HepG2 (cell line): ENCODE data around the gene NUP93. TPM values are rescaled to one million over a fixed set of nuclear protein-coding genes. Genes with fewer than 3 reads are reported as not detected.
A peak's percentile ranks its signal among the peaks of the same experiment; 100 is the strongest.

Experiments used
- LCORL ChIP-seq, 2 experiments: fragments of 450-650 bp in 1 of 2; sonication (generic) in 1 of 2; formaldehyde crosslinking in 1 of 2; IDR thresholded peaks; 2 replicates each; pipeline versions ENCODE4 v1.5.0 to v1.6.1; 2017 to 2020; ENCODE audit warnings: antibody characterized with exemption in 1 of 2, missing genetic modification reagents in 1 of 2
- NFATC3 ChIP-seq: sonication (generic); formaldehyde crosslinking; IDR thresholded peaks from 2 replicates; pipeline ENCODE4 v1.5.1; 2020; ENCODE audit warnings: mild to moderate bottlenecking, missing genetic modification reagents
- RFXANK ChIP-seq: IDR thresholded peaks from 2 replicates; pipeline ENCODE4 v1.6.1; 2016
- STAG1 ChIP-seq: sonication (generic); formaldehyde crosslinking; IDR thresholded peaks from 2 replicates; pipeline ENCODE4 v1.4.0; 2020; ENCODE audit warnings: missing genetic modification reagents
- ZNF660 ChIP-seq: sonication (generic); formaldehyde crosslinking; IDR thresholded peaks from 2 replicates; pipeline ENCODE4 v1.5.1; 2020; ENCODE audit warnings: mild to moderate bottlenecking, low read depth, missing genetic modification reagents, borderline replicate concordance
- ZSCAN12 ChIP-seq: sonication (generic); formaldehyde crosslinking; IDR thresholded peaks from 2 replicates; pipeline ENCODE4 v1.9.0; 2021; ENCODE audit warnings: mild to moderate bottlenecking, missing genetic modification reagents
- polyA plus RNA-seq, 8 experiments: library from polyadenylated mRNA; depleted of rRNA in 3 of 8; stranded (reverse) in 7 of 8; unstranded in 1 of 8; fragments of >200 nt; fragmentation: Illumina TruSeq in 4 of 8; extraction: Trizol in 4 of 8; gene quantifications; 2 replicates each; pipeline versions ENCODE4 v1.2.1 to v1.2.3, GENCODE V29; 2011 to 2016; ENCODE audit warnings: low read depth in 4 of 8, missing spikeins in 1 of 8, mixed read lengths in 1 of 8; ENCODE audit not compliant: insufficient read depth in 1 of 8
- total RNA-seq, 5 experiments: library from RNA; depleted of rRNA; stranded (reverse); fragments of >200 nt; fragmentation: Illumina TruSeq; extraction: Trizol; gene quantifications; 2 replicates each; pipeline ENCODE4 v1.2.3, GENCODE V29; 2016; ENCODE audit warnings: low read depth in 1 of 5
- TF ChIP-seq, protein P1 (sequence below): IDR thresholded peaks from 2 replicates; pipeline ENCODE4 v1.6.1; 2016; ENCODE audit warnings: low read depth, control low read depth
- TF ChIP-seq, protein P2 (sequence below): sonication (generic); formaldehyde crosslinking; IDR thresholded peaks from 2 replicates; pipeline ENCODE4 v1.4.0; 2020; ENCODE audit warnings: mild to moderate bottlenecking, missing genetic modification reagents
- TF ChIP-seq, protein P3 (sequence below): sonication (generic); formaldehyde crosslinking; conservative IDR thresholded peaks from 2 replicates; pipeline ENCODE4 v1.4.0; 2020; ENCODE audit warnings: missing genetic modification reagents
- TF ChIP-seq, protein P4 (sequence below): sonication (generic); formaldehyde crosslinking; IDR thresholded peaks from 2 replicates; pipeline ENCODE4 v1.4.0; 2020; ENCODE audit warnings: missing genetic modification reagents; ENCODE audit errors: not compliant biosample characterization
- TF ChIP-seq, protein P5 (sequence below): sonication (generic); formaldehyde crosslinking; IDR thresholded peaks from 2 replicates; pipeline ENCODE4 v1.4.0; 2020; ENCODE audit warnings: missing genetic modification reagents, borderline replicate concordance

NUP93 gene
- total and polyA plus RNA-seq, 2 of the 13 experiments (the other 11 are each of a cell fraction or from before 2014, with no cell fraction given), result 58.5 to 140 TPM

DNA sequence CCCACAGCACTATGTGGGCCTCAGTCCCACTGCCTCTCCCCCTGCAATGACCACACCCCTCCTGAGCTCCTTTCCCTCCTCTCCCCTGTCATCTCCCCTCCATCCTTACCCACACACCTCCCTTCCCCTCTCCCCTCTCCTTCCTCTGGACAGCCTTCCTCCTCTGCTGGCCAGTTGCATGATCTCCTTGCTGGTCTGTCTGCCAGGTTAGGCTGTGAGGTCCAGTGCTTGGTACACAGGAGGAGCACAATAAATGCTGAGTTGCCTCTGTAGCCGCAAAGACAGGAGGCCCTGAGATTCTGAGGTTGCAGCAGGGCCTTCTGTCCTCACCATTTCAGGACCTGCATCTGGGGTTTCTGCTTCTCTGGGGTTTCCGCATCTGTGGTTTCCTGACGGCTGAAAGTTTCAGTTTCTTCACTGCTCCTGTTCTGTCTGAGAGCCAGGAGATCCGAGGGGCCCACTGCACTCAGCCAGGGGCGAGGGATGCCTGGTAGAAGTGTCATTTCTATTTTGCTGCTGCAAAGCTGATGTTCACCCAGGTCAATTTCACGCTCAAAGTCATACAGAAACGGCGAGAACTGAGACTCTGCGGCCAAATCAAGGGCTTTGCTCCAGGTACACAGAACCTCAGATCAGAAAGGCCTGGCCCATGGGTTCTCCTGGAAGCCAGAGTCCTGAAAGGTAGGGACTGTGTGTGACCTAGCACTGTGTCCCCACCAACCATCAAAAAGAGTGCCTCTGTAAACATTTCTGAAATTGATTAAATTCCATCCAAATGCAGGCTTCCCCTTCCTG, 130.5 kb downstream of the NUP93 start (continued):
- TF ChIP-seq, protein P1, sequence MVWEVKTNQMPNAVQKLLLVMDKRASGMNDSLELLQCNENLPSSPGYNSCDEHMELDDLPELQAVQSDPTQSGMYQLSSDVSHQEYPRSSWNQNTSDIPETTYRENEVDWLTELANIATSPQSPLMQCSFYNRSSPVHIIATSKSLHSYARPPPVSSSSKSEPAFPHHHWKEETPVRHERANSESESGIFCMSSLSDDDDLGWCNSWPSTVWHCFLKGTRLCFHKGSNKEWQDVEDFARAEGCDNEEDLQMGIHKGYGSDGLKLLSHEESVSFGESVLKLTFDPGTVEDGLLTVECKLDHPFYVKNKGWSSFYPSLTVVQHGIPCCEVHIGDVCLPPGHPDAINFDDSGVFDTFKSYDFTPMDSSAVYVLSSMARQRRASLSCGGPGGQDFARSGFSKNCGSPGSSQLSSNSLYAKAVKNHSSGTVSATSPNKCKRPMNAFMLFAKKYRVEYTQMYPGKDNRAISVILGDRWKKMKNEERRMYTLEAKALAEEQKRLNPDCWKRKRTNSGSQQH, result no peak
- TF ChIP-seq NFATC3 (CRISPR knock-in tag) (no peak), ZSCAN12 (CRISPR knock-in tag) (peak; percentile 75; the same call in 1 of the 2 replicates), RFXANK (CRISPR knock-in tag) (no peak), STAG1 (peak; percentile 12; the same call in 1 of the 2 replicates), LCORL (IDR thresholded peaks at IDR 0.05) (no peak), LCORL (CRISPR knock-in tag; IDR thresholded peaks at IDR 0.05) (peak; percentile 85), ZNF660 (no peak)
- TF ChIP-seq, protein P2, sequence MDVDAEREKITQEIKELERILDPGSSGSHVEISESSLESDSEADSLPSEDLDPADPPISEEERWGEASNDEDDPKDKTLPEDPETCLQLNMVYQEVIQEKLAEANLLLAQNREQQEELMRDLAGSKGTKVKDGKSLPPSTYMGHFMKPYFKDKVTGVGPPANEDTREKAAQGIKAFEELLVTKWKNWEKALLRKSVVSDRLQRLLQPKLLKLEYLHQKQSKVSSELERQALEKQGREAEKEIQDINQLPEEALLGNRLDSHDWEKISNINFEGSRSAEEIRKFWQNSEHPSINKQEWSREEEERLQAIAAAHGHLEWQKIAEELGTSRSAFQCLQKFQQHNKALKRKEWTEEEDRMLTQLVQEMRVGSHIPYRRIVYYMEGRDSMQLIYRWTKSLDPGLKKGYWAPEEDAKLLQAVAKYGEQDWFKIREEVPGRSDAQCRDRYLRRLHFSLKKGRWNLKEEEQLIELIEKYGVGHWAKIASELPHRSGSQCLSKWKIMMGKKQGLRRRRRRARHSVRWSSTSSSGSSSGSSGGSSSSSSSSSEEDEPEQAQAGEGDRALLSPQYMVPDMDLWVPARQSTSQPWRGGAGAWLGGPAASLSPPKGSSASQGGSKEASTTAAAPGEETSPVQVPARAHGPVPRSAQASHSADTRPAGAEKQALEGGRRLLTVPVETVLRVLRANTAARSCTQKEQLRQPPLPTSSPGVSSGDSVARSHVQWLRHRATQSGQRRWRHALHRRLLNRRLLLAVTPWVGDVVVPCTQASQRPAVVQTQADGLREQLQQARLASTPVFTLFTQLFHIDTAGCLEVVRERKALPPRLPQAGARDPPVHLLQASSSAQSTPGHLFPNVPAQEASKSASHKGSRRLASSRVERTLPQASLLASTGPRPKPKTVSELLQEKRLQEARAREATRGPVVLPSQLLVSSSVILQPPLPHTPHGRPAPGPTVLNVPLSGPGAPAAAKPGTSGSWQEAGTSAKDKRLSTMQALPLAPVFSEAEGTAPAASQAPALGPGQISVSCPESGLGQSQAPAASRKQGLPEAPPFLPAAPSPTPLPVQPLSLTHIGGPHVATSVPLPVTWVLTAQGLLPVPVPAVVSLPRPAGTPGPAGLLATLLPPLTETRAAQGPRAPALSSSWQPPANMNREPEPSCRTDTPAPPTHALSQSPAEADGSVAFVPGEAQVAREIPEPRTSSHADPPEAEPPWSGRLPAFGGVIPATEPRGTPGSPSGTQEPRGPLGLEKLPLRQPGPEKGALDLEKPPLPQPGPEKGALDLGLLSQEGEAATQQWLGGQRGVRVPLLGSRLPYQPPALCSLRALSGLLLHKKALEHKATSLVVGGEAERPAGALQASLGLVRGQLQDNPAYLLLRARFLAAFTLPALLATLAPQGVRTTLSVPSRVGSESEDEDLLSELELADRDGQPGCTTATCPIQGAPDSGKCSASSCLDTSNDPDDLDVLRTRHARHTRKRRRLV (CRISPR knock-in tag), result 0 out of 2 replicates have a peak, but pooled peaks have one; percentile 47
- TF ChIP-seq, protein P3, sequence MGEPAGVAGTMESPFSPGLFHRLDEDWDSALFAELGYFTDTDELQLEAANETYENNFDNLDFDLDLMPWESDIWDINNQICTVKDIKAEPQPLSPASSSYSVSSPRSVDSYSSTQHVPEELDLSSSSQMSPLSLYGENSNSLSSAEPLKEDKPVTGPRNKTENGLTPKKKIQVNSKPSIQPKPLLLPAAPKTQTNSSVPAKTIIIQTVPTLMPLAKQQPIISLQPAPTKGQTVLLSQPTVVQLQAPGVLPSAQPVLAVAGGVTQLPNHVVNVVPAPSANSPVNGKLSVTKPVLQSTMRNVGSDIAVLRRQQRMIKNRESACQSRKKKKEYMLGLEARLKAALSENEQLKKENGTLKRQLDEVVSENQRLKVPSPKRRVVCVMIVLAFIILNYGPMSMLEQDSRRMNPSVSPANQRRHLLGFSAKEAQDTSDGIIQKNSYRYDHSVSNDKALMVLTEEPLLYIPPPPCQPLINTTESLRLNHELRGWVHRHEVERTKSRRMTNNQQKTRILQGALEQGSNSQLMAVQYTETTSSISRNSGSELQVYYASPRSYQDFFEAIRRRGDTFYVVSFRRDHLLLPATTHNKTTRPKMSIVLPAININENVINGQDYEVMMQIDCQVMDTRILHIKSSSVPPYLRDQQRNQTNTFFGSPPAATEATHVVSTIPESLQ (CRISPR knock-in tag), result no peak
- TF ChIP-seq, protein P4, sequence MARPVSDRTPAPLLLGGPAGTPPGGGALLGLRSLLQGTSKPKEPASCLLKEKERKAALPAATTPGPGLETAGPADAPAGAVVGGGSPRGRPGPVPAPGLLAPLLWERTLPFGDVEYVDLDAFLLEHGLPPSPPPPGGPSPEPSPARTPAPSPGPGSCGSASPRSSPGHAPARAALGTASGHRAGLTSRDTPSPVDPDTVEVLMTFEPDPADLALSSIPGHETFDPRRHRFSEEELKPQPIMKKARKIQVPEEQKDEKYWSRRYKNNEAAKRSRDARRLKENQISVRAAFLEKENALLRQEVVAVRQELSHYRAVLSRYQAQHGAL (CRISPR knock-in tag), result peak; percentile 33
- TF ChIP-seq, protein P5, sequence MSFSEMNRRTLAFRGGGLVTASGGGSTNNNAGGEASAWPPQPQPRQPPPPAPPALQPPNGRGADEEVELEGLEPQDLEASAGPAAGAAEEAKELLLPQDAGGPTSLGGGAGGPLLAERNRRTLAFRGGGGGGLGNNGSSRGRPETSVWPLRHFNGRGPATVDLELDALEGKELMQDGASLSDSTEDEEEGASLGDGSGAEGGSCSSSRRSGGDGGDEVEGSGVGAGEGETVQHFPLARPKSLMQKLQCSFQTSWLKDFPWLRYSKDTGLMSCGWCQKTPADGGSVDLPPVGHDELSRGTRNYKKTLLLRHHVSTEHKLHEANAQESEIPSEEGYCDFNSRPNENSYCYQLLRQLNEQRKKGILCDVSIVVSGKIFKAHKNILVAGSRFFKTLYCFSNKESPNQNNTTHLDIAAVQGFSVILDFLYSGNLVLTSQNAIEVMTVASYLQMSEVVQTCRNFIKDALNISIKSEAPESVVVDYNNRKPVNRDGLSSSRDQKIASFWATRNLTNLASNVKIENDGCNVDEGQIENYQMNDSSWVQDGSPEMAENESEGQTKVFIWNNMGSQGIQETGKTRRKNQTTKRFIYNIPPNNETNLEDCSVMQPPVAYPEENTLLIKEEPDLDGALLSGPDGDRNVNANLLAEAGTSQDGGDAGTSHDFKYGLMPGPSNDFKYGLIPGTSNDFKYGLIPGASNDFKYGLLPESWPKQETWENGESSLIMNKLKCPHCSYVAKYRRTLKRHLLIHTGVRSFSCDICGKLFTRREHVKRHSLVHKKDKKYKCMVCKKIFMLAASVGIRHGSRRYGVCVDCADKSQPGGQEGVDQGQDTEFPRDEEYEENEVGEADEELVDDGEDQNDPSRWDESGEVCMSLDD (CRISPR knock-in tag), result peak; percentile 72; the same call in 1 of the 2 replicates
